IPS-15b (cell line): ENCODE data around the gene KCNQ5.

Experiments
- H3K27me3 ChIP-seq: one replicate; pipeline ENCODE4 v1.6.1; 2013; ENCODE audit warnings: low read length; ENCODE audit not compliant: control insufficient read depth, insufficient read depth
- H3K36me3 ChIP-seq: one replicate; pipeline ENCODE4 v1.6.1; 2013; ENCODE audit warnings: low read length; ENCODE audit not compliant: control insufficient read depth, insufficient read depth
- H3K4me1 ChIP-seq: one replicate; pipeline ENCODE4 v1.6.1; 2013; ENCODE audit warnings: mild to moderate bottlenecking, low read length; ENCODE audit not compliant: control insufficient read depth, insufficient read depth
- H3K4me3 ChIP-seq: one replicate; pipeline ENCODE4 v1.5.1; 2013; ENCODE audit warnings: low read depth, low read length
- H3K9ac ChIP-seq: one replicate; pipeline ENCODE4 v1.6.1; 2013; ENCODE audit warnings: low read depth, mild to moderate bottlenecking, low read length
- H3K9me3 ChIP-seq: one replicate; pipeline ENCODE4 v1.6.1; 2013; ENCODE audit warnings: mild to moderate bottlenecking, low read length; ENCODE audit not compliant: control insufficient read depth, insufficient read depth

The KCNQ5 gene

GRCh38 chr6:73242001-73242400 is 620.1 kb downstream of the KCNQ5 start:
- Histone ChIP-seq H3K36me3 (no peaks in the 10 kb centered on the region), H3K4me3 (no peak overlapping the region), H3K4me1 (no peaks in the 10 kb centered on the region), H3K9me3 (no peaks in the 10 kb centered on the region), H3K27me3 (no peaks in the 10 kb centered on the region), H3K9ac (no peak overlapping the region)
